Sciatic nerve (tissue), 2 donors: Measurements from ENCODE around the gene RNF144A. TPM values are rescaled to one million over a fixed set of nuclear protein-coding genes. Genes with fewer than 3 reads are reported as not detected.
A peak's percentile ranks its signal among the peaks of the same experiment; 100 is the strongest.

ENCODE experiments used
- ATAC-seq: fragments of 200-7000 bp; cut with Tn5 transposase; one replicate; pipeline ENCODE4 v1.9.1; 2020; ENCODE audit warnings: mild to moderate bottlenecking, moderate library complexity
- DNase-seq: peaks from one replicate; pipeline ENCODE4 v3.0.0-alpha.2; 2020; ENCODE audit warnings: low spot score
- intact Hi-C: fragments of 100-400 bp; cut with DNase I; formaldehyde crosslinking; loops from one replicate; pipeline ENCODE4 v1.14.2; 2022
- total RNA-seq: library from RNA; stranded (reverse); fragmentation: NEBNext Ultra II Directional; extraction: Animal tissue kit (Norgen Biotek cat#: 25700); gene quantifications from one replicate; pipeline ENCODE4 v1.2.1, GENCODE V29; 2021
- donor health status: DM: no; HTN: no; CAD: no.
- donor health status: DM: no; HTN: no; CAD: no.

The RNF144A gene
- total RNA-seq, 1 donor from 2014 or later = 42.5 TPM

DNA sequence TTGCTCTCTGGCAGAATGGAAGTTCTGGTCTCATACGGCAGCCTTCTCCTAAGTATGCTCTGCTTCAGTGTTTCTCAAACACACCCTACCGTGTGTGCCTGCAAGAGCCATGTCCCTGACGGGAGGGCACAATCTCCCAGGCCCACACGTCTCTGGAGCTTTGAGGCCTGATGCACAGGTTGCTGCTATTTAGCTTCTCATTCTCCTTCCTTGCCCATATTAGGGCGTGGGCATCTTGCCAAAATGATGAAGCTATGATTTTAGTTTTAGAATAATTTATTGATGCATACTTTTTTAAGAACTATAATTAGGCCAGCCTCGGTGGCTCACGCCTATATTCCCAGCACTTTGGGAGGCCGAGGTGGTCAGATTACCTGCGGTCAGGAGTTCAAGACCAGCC, 107.9 kb downstream of the RNF144A start:
- intact Hi-C loops = no loop called here
- DNase-seq = peak; percentile 38
- no peak for ATAC-seq

DNA sequence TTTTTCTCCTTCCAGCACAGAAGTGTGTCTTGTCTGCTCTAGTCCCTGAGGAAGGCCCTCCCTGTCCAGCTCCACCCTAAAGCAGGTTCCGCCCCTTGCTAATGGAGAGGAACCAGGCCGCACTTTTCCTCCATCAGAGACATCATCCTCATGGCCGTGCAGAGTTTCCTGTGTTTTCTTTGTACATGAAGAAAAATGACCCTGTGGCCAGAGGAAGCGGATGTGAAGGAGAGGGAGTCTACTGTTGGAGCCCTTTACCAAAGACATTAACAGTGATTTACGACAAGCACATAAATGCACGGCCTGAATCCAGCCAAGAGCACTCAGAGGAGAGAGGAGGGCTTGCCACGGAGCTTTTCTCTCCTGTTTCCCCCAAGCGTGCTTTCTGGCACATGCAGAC, 109.5 kb downstream of the RNF144A start:
- intact Hi-C loops = no loop called here
- peak; percentile 57 for DNase-seq
- ATAC-seq = no peak

DNA sequence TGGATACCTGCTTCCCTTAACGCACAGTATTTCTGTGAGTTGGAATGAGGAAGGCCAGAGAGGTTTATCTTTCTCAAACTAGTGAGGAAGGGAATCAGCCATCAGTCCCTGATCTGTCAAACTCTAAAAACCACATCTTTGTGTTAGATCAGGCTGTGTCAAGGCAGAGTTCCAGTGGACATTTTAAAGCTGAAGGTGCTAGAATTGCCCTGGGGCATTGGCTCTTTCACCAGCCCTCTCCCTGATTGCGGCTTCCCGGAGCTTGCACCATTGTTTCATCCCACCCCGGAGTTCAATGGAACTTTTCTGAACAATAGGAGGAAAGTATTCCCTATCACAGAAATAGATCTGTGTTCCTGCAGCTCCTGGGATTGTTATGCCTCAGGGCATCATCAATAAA, 110.2 kb downstream of the RNF144A start:
- DNase-seq (peak; percentile 5), ATAC-seq (no peak)
- intact Hi-C loops = no loop called here

DNA sequence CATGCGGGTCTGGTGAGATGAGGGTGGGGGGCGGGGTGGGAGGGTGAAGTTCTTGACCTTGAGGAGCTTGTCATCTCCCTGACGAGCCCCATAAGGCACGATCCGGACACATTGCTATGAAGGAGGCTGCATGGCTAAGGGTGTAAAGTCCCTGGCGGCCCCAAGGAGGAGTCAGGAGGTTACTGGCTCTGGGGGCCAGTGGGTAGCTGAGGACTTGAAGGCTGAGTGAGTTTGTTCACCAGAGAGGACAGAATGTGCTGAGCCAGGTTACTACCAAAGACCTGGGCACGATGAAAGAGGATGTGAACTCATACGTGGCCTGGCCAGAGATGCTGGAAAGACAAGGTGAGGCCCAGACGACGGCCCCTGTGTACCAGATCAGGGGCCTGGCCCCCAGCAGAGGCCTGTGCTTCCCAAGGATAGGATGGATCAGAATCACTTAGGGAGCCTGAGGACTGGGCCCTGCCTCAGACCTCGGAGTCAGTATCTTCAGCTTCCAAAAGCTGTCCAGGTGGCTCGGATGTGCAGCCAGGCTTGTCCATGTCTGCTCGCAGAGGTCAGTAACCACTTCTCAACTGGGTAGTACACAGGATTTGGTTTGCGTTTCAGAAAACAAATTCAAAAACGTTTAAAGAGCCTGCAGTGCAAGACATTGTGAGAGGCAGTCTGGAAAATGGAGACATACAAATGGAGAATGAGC, 110.9 kb downstream of the RNF144A start:
- intact Hi-C loops = no loop called here
- peak; percentile 44 for DNase-seq
- no peak for ATAC-seq

DNA sequence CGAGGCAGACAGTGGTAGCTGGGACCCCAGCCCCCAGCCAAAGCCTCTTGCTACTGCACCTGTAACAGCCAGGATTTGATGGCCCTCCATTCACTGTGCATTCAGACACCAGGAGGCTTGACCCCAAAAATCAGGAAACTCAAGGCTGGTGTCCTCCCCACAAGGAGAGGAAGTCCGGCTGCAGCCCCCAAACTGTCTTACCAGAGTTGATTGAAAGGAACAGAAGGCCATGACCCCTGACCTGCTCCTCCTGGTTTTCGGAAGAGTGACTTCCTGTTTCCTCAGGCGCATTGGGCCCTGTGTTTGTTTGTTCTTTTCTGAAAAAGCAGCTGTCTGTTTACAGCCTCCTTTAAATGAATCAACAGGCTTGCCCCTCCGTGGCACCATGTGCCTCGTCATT, 111.6 kb downstream of the RNF144A start:
- DNase-seq (no peak), ATAC-seq (no peak)
- intact Hi-C loops = no loop called here

DNA sequence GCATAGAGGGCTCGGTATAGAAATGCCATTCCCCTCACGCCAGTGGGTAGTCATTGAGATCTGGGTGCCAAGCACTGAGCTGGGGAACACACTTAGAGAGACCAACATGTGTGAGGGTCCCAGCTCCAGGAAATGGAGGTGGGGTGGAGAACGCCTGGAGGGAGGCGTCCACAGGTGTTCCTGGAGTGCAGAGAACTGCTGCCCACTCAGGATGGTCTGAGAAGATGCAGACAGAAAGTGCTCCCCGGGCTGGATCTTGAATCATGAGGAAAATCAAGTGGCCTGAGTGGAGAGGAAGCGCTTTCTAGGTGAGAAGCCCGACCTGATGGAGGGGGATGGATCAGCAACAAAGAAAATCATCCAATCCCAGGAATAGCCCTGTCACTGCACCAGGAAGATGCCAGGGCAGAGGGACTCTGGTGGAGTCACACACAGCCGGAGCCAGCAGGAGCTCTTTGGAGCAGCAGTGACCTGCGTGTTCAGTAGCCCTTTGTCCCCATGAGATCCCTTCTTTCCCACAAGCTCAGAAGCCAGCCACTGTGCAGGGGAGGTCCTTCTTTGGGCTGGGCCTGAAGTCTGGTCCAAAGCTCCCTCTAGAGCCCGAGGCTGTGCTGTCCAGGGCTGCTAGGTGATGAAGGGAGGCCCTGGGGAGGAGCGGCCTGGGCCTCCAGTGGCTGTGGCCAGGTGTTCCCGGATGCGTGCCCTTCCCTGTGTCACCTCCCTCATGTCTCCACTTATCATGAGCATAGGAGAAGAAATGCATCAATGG, 112.3 kb downstream of the RNF144A start:
- ATAC-seq = peak; percentile 37
- intact Hi-C loops = loop anchor here (10.0 kb wide), 2 partner anchors 105 to 145 kb away; no protein-coding TSS in a partner anchor
- DNase-seq = no peak

DNA sequence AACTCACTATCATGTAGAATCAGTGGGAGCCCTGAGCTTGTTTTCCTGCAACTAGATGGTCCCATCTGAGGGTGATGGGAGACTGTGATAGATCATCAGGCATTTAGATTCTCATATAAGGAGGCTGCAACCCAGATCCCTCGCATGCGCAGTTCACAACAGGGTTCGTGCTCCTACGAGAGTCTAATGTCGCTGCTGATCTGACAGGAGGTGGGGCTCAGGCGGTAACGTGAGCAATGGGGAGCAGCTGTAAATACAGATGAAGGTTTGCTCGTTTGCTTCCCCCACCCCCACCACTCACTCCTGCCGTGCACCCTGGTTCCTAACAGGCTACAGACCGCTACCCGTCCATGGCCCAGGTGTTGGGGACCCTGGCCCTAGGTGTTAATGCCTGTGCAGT, 113.6 kb downstream of the RNF144A start:
- ATAC-seq (no peak), DNase-seq (no peak)
- intact Hi-C loops = loop anchor here (10.0 kb wide), 2 partner anchors 106 to 146 kb away; no protein-coding TSS in a partner anchor

DNA sequence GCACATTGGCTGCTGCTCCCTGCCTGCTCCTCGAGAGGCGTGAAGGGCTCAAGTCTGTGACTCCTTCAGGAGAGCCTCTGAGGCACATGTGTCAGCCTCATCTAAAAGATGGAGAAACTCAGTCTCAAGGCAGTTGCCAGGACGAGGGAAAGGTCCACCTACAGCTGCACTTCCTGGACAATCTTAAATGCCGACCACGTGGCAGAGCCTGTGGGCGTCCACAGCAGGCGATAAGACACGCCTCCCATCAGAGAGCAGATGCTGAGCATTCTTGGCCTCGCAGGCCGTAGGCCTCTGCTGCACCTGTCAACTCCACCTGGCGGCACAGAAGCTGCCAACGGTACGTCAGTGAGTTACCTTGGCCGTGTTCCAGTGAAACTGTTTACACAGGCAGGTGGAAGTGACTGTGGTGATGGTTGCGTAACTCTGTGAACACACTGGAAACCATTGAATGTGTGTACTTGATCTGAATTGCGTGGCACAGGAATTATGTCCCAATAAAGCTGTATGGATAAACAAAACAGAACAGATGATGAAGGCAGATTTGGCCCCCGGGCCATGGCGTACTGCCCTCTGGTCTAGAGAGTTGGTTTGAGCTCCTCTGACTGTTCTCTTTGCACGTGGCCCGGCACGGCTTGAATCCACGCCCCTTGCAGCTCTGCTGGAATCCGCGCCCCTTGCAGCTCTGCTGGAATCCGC, 114.5 kb downstream of the RNF144A start:
- DNase-seq = no peak
- intact Hi-C loops = loop anchor here (10.0 kb wide), 2 partner anchors 107 to 147 kb away; no protein-coding TSS in a partner anchor
- ATAC-seq = peak; percentile 63

DNA sequence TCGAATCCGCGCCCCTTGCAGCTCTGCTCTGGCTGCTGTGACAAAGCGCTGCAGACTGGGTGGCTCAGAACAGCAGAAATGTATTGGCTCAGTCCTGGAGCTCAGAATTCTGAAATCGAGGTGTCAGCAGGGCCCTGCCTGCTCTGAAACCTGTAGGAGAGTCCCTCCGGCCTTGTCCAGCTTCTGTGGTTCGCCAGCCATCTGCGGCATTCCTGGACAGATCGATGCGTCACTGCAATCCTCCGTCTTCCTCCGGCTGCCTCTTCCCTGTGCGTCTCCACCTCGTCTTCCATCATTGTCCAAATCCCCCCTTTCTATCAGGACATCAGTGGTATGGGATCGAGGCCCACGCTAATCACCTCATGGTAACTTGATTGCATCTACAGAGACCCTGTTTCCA, 115.2 kb downstream of the RNF144A start:
- intact Hi-C loops = loop anchor here (10.0 kb wide), 2 partner anchors 108 to 148 kb away; no protein-coding TSS in a partner anchor
- DNase-seq (no peak), ATAC-seq (no peak)

DNA sequence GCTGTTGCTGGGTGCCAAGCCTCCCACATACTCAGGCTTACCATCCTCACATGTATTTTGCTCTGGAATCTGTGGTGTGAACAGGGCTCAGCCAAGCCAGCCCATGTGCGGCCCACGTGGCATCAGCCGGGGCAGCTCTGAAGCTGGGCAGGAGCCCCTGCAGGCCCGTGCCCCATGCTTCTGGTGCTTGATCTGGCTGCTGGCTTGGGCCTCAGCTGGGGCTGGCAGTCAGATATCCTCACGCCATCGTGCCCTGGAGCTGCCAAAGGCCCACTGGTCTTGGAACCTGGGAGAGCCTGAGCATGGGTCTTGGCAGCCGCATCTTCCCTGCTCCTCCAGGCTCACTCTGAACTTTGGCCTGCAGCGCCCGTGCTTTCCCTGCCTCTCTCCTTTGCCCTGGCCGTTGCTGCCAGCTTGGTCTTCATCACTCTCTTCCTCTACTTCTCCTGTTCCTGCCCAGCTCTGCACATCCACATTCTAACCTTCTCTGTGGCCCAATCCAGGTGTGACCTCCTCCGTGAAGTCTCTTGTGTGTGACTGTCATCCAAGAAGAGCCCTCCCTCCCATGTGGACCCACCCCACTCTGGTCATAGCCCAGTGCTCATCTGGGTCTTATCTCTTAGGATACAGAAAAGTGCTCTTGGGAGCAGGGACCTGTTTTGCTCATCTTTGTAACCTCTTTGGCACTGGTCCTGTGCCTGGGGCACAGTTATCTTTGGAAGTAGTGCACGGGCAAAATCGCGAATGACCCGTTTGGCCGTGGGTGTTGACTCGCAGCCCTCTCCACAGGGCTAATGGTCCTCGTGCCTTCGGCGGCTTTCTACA, 116.1 kb downstream of the RNF144A start:
- ATAC-seq = no peak
- no peak for DNase-seq
- intact Hi-C loops = loop anchor here (10.0 kb wide), 2 partner anchors 109 to 149 kb away; no protein-coding TSS in a partner anchor

DNA sequence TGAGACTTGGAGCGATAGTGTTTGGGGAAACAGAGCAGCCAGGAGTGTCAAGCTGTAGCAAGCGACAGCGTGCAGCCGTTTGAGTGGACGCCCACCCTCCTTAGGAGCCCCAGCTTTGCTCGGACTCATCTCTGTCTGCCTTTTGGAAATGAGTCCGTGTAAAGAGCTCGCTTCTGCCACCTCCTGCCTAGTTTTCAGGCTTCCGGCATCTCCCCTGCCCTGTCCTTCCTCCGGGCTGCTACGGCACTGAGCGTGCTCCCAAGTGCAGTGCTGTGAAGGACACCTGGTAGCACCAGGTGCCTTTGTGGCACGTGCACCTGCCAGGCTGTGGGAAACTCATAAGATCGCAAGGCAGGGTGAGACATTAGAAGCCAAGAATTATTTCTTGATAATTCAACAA, 117.1 kb downstream of the RNF144A start:
- DNase-seq (no peak), ATAC-seq (peak; percentile 43)
- intact Hi-C loops = loop anchor here (10.0 kb wide), 2 partner anchors 110 to 150 kb away; no protein-coding TSS in a partner anchor

DNA sequence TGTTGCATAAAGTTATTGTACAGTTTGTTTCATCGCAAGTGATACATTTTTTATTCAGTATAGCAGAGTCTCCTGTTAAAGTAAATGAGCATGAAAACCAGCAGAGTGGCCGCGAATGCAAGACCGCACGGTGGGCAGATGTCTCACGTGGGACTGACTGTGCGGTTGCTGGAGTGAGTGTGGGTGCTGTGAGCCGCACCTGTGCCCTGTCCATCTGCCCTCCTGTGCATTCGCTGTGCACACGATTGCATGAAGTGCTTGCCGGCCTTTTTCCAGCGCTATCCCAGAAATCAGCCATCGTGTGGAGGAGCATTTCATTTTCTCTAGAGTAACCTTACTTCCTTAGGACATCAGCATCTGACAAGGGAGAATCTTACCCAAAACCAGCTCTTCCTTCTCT, 118.7 kb downstream of the RNF144A start:
- intact Hi-C loops = loop anchor here (10.0 kb wide), 2 partner anchors 111 to 151 kb away; no protein-coding TSS in a partner anchor
- DNase-seq (no peak), ATAC-seq (no peak)

DNA sequence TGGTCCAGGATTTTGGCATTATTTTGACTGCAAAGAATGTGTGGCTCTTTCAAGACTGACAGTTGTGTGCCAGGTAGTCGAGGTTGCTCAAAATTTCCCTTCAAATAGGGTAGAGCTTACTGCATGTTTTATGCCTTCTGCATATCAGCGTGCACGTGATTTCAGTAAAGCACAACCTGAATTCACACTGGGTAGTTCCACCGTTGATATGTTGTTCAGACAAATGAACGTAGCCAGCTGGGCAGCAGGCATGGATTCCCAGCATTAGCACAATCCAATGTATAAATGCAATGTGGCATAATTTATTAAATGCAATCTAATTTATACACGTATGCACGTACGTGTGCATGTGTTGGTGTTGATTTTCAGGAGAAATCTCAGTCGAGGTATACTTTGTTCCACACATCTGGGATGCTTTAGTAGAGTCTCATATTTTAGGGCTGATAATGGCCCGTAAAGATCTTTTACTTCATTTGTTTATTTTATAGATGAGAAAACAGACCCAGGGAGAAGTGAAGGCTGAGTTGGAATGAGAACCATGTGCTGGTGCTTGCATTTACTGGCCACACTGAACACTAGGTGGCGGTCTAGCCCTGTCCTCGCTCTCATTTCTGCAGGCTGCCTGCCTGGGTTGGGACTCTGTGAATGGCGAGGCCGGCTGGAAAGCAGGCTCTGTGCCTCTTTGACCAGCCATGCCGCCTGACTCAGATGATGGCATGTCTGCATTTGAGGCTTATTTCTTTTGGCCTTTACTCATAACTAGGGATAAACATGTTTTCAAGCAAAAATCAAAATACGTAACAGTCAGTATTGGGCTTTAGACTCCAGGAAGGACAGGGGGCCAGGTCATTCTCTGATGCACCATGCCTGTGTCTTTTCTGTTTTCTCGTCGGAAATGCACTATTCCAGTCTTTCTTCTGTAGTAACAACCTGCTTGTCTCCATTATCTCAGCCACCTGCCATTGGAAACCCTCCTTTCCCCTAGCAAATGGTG, 120.4 kb downstream of the RNF144A start:
- ATAC-seq = peak; percentile 87
- DNase-seq = peak; percentile 83
- intact Hi-C loops = loop anchor here (1.0 to 10.0 kb wide), 3 partner anchors 32 to 153 kb away; no protein-coding TSS in a partner anchor

DNA sequence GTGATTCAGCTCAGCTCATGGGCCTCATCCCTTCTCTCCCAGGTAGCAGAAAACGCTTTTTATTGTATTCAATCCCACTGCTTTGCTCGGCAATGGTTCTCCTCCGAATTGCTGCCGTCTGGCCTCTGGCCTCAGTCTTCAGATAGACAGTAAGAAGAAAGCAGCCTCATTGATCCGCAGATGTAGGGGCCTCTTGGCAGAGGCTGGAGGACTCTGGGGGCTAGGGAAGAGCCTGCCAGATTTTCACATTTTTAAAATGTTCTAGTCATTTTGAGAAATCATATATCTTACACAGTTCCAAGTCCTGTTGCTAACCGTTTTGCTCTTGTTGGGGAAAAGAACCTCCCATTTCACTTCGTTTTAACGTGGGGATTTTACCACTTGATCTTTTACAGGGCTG, 123.3 kb downstream of the RNF144A start:
- ATAC-seq (no peak), DNase-seq (no peak)
- intact Hi-C loops = no loop called here

DNA sequence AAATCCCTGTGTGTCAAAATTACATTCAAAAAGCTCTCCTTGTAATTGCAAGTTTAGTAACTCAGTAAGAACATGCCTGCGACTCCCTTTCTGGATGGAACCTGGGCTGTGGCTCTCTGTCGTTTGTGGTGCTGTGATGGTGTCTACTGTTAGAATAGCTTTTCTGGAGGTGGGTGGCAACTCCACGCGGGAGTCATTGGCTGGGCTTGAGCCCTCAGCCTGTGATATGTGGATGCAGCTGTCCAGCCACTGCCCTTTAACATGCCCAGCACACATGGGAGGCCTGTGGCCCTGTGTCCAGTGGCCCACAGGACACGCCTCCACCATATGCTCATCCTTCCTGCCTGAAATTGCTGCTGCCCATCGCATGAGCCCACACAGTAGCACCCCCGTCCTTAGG, 124.2 kb downstream of the RNF144A start:
- intact Hi-C loops = no loop called here

DNA sequence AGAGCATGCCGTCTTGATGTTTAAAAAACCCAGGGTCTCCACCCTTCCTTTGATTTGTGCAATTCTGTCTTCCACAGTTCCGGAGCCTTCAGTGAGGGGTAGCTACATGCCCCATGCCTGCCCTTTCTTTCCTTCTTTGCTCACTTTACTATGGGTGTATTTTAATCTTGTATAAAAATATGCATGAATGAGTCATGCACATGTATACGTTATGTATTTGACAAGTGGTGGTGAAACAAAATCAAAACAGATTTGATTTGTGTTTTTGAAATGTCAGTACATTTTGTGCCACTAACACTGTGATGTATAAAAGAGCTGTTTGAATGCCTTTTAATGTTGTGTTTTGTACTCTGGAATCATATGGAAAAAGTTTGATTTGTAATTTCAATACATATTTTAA, 126.5 kb downstream of the RNF144A start:
- DNase-seq (no peak), ATAC-seq (no peak)
- intact Hi-C loops = no loop called here

More for the DNA sequence above, 124.2 kb downstream of the RNF144A start:
- ATAC-seq (no peak), DNase-seq (no peak)
